HepG2 (cell line): ENCODE measurements around the gene KCNT1. TPM values are rescaled to one million over a fixed set of nuclear protein-coding genes. Genes with fewer than 3 reads are reported as not detected.

Experiments
- ATAC-seq: fragments of 200-7000 bp; cut with Tn5 transposase; 3 replicates; pipeline ENCODE4 v1.9.1; 2020; ENCODE audit warnings: mild to moderate bottlenecking, moderate library complexity
- BruUV-seq: library from RNA; stranded (reverse); fragments of 400-500 nt; replicated peaks from 2 replicates; lab custom pipeline; 2021; lab: Mats Ljungman, UMichigan
- CTCF ChIA-PET: fragments of 300-600 bp; formaldehyde crosslinking; extraction: SDS; loops from one replicate; lab custom pipeline; 2021; ENCODE audit warnings: low total read pairs, inconsistent platforms, low intra/inter-chr PET ratio; lab: Yijun Ruan, JAX
- POLR2A ChIA-PET: fragments of 350-600 bp; sonication (Branson Sonifier 250); formaldehyde crosslinking; loops from one replicate; lab custom pipeline; 2020; ENCODE audit warnings: antibody characterized with exemption, inconsistent platforms; lab: Yijun Ruan, JAX
- DNase-seq: peaks from one replicate; pipeline ENCODE4 v3.0.0-alpha.2; 2015; ENCODE audit warnings: low spot score
- FAIRE-seq: peaks from 3 replicates; lab custom pipeline; 2011; peaks lifted over from hg19 to GRCh38; lab: Jason Lieb, UNC
- H2AFZ ChIP-seq: one replicate; pipeline ENCODE4 v1.6.1; 2011; ENCODE audit warnings: low read length, inconsistent platforms
- H3K27ac ChIP-seq: fragments of 300-600 bp; 3 replicates; pipeline ENCODE4 v1.8.0; 2011; ENCODE audit warnings: mixed run types, mild to moderate bottlenecking, mixed read lengths, low read length, inconsistent platforms; ENCODE audit not compliant: insufficient read depth; ENCODE audit errors: extremely low read length
- H3K27me3 ChIP-seq, 2 experiments: fragments of 200-600 bp in 1 of 2; 2 replicates in 1 of 2; 3 replicates in 1 of 2; pipeline versions ENCODE4 v1.6.0 to v1.8.0; 2011; ENCODE audit warnings: low read length in 2 of 2, mild to moderate bottlenecking in 2 of 2, moderate library complexity in 2 of 2, inconsistent platforms in 1 of 2; ENCODE audit not compliant: insufficient read depth in 2 of 2, control insufficient read depth in 1 of 2
- H3K36me3 ChIP-seq, 2 experiments: fragments of 200-600 bp in 1 of 2; replicated peaks in 1 of 2; 2 replicates in 1 of 2; 3 replicates in 1 of 2; pipeline versions ENCODE4 v1.5.1 to v1.8.0; 2011; ENCODE audit warnings: low read length in 2 of 2, inconsistent platforms in 1 of 2; ENCODE audit not compliant: insufficient read depth in 2 of 2, control insufficient read depth in 1 of 2
- H3K4me1 ChIP-seq: 2 replicates; pipeline ENCODE4 v1.5.1; 2012; ENCODE audit warnings: low read length, inconsistent platforms; ENCODE audit not compliant: insufficient read depth
- H3K4me2 ChIP-seq: 2 replicates; pipeline ENCODE4 v1.6.0; 2011; ENCODE audit warnings: low read depth, low read length, inconsistent platforms
- H3K4me3 ChIP-seq, 3 experiments: fragments of 200-600 bp in 1 of 3; sonication (generic), shearing (Covaris generic) in 1 of 3; replicated peaks in 1 of 3; 2 replicates each; pipeline ENCODE4 v1.5.1; 2011 to 2016; ENCODE audit warnings: low read length in 3 of 3, inconsistent platforms in 2 of 3, low read depth in 2 of 3, mild to moderate bottlenecking in 2 of 3, control low read depth in 1 of 3, mixed read lengths in 1 of 3; ENCODE audit not compliant: insufficient read depth in 1 of 3
- H3K79me2 ChIP-seq: one replicate; pipeline ENCODE4 v1.6.1; 2011; ENCODE audit warnings: low read length, inconsistent platforms; ENCODE audit not compliant: insufficient read depth
- H3K9ac ChIP-seq: 2 replicates; pipeline ENCODE4 v1.6.0; 2011; ENCODE audit warnings: mild to moderate bottlenecking, low read depth, low read length, inconsistent platforms; ENCODE audit not compliant: insufficient read depth
- H3K9me3 ChIP-seq: 2 replicates; pipeline ENCODE4 v1.5.1; 2012; ENCODE audit warnings: mild to moderate bottlenecking, low read length
- H4K20me1 ChIP-seq: 2 replicates; pipeline ENCODE4 v1.6.0; 2011; ENCODE audit warnings: inconsistent platforms, mild to moderate bottlenecking, low read length, moderate library complexity; ENCODE audit not compliant: insufficient read depth
- ARNTL ChIP-seq: sonication (generic); formaldehyde crosslinking; IDR thresholded peaks from 2 replicates; pipeline ENCODE4 v1.4.0; 2020; ENCODE audit warnings: mild to moderate bottlenecking, missing genetic modification reagents
- ATF6 ChIP-seq: sonication (generic); formaldehyde crosslinking; conservative IDR thresholded peaks from 2 replicates; pipeline ENCODE4 v1.4.0; 2020; ENCODE audit warnings: missing genetic modification reagents
- ELF4 ChIP-seq: sonication (generic); formaldehyde crosslinking; IDR thresholded peaks from 2 replicates; pipeline ENCODE4 v1.5.0; 2020; ENCODE audit warnings: missing genetic modification reagents, mild to moderate bottlenecking, moderate library complexity, borderline replicate concordance
- HNRNPUL1 ChIP-seq: fragments of 200-400 bp; formaldehyde crosslinking; IDR thresholded peaks from 2 replicates; pipeline ENCODE4 v1.6.1; 2017; ENCODE audit warnings: low read depth, mild to moderate bottlenecking, low read length, moderate library complexity
- HOXA3 ChIP-seq: sonication (generic); formaldehyde crosslinking; IDR thresholded peaks from 2 replicates; pipeline ENCODE4 v1.5.0; 2020; ENCODE audit warnings: missing genetic modification reagents
- MED13 ChIP-seq: sonication (generic); formaldehyde crosslinking; IDR thresholded peaks from 2 replicates; pipeline ENCODE4 v1.5.0; 2020; ENCODE audit warnings: missing genetic modification reagents
- PAF1 ChIP-seq: IDR thresholded peaks from 2 replicates; pipeline ENCODE4 v1.6.1; 2016; ENCODE audit warnings: missing genetic modification reagents, missing compliant biosample characterization
- SP140L ChIP-seq: sonication (generic); formaldehyde crosslinking; IDR thresholded peaks from 2 replicates; pipeline ENCODE4 v1.4.0; 2020; ENCODE audit warnings: missing genetic modification reagents, borderline replicate concordance
- TBL1XR1 ChIP-seq: fragments of 150-350 bp; IDR thresholded peaks from 2 replicates; pipeline ENCODE4 v1.6.1; 2014; ENCODE audit warnings: borderline replicate concordance, low read length; ENCODE audit not compliant: partially characterized antibody
- ZNF253 ChIP-seq: sonication (generic); formaldehyde crosslinking; IDR thresholded peaks from 2 replicates; pipeline ENCODE4 v1.8.0; 2022; ENCODE audit warnings: mild to moderate bottlenecking, missing genetic modification reagents, borderline replicate concordance
- ZNF501 ChIP-seq: sonication (generic); formaldehyde crosslinking; IDR thresholded peaks from 2 replicates; pipeline ENCODE4 v1.5.1; 2020; ENCODE audit warnings: mild to moderate bottlenecking, moderate library complexity, missing genetic modification reagents
- ZNF552 ChIP-seq: sonication (generic); formaldehyde crosslinking; IDR thresholded peaks from 2 replicates; pipeline ENCODE4 v1.9.0; 2022; ENCODE audit warnings: missing genetic modification reagents, mild to moderate bottlenecking, borderline replicate concordance
- ZNF740 ChIP-seq: sonication (generic); formaldehyde crosslinking; IDR thresholded peaks from 2 replicates; pipeline ENCODE4 v1.4.0; 2020; ENCODE audit warnings: missing genetic modification reagents
- ZNF773 ChIP-seq: sonication (generic); formaldehyde crosslinking; IDR thresholded peaks from 2 replicates; pipeline ENCODE4 v1.4.0; 2020; ENCODE audit warnings: missing genetic modification reagents, borderline replicate concordance
- ZSCAN25 ChIP-seq: sonication (generic); formaldehyde crosslinking; IDR thresholded peaks from 2 replicates; pipeline ENCODE4 v1.8.0; 2022; ENCODE audit warnings: mild to moderate bottlenecking, missing genetic modification reagents
- ZUFSP ChIP-seq: sonication (generic); formaldehyde crosslinking; IDR thresholded peaks from 2 replicates; pipeline ENCODE4 v1.9.0; 2021; ENCODE audit warnings: missing genetic modification reagents, mild to moderate bottlenecking, borderline replicate concordance
- WGBS: methylation state at CpG from one replicate; pipeline ENCODE4 v1.1.6; 2017; ENCODE audit warnings: low lambda C conversion rate; 5-methylcytosine and 5-hydroxymethylcytosine counted together
- in situ Hi-C: cut with HindIII; loops from 2 replicates; pipeline ENCODE4 v1.10.0; 2017; ENCODE audit warnings: low pct_unique_long_range_greater_than_20kb; ENCODE audit not compliant: extremely low pct_ligation_motif_present
- intact Hi-C: fragments of 100-400 bp; cut with micrococcal nuclease; formaldehyde crosslinking; loops from one replicate; pipeline ENCODE4 v1.10.0; 2022; ENCODE audit not compliant: unreplicated experiment
- polyA plus RNA-seq, 8 experiments: library from polyadenylated mRNA; depleted of rRNA in 3 of 8; stranded (reverse) in 7 of 8; unstranded in 1 of 8; fragments of >200 nt; fragmentation: Illumina TruSeq in 4 of 8; extraction: Trizol in 4 of 8; gene quantifications; 2 replicates each; pipeline versions ENCODE4 v1.2.1 to v1.2.3, GENCODE V29; 2011 to 2016; ENCODE audit warnings: low read depth in 4 of 8, missing spikeins in 1 of 8, mixed read lengths in 1 of 8; ENCODE audit not compliant: insufficient read depth in 1 of 8
- total RNA-seq, 5 experiments: library from RNA; depleted of rRNA; stranded (reverse); fragments of >200 nt; fragmentation: Illumina TruSeq; extraction: Trizol; gene quantifications; 2 replicates each; pipeline ENCODE4 v1.2.3, GENCODE V29; 2016; ENCODE audit warnings: low read depth in 1 of 5
- TF ChIP-seq, protein P1 (sequence below): sonication (generic); formaldehyde crosslinking; IDR thresholded peaks from 2 replicates; pipeline ENCODE4 v1.9.0; 2021; ENCODE audit warnings: missing genetic modification reagents, borderline replicate concordance
- TF ChIP-seq, protein P2 (sequence below): fragments of 450-650 bp; IDR thresholded peaks from 2 replicates; pipeline ENCODE4 v1.6.1; 2017; ENCODE audit warnings: mild to moderate bottlenecking

Gene KCNT1
- total and polyA plus RNA-seq, 2 of the 13 experiments (the other 11 are each of a cell fraction or from before 2014, with no cell fraction given): not detected

GRCh38 chr9:135833864-135834263, 131.9 kb downstream of the KCNT1 start:
- peaks cover 2% of the 10 kb centered on the region for H3K79me2 ChIP-seq
- DNase-seq (no peak), FAIRE-seq (no peak), ATAC-seq (no peak)
- H2AFZ ChIP-seq: no peak overlapping the region
- no peaks in the 10 kb centered on the region; a peak in 2 of 5 replicates for H3K36me3 ChIP-seq
- no peak overlapping the region for H3K4me3 ChIP-seq
- H4K20me1 ChIP-seq: peaks cover 5% of the 10 kb centered on the region; the same call in 1 of the 2 replicates
- no peak overlapping the region for H3K4me2 ChIP-seq
- no peaks in the 10 kb centered on the region for H3K4me1 ChIP-seq
- H3K9me3 ChIP-seq: no peaks in the 10 kb centered on the region; the same call in 1 of the 2 replicates
- ChIA-PET POLR2A (no interaction called here), CTCF (no interaction called here)
- no TSS peak for BruUV-seq
- intact Hi-C loops: no loop called here
- WGBS: 99% methylated on average over 3 of the region's 3 CpGs
- H3K27me3 ChIP-seq: no peaks in the 10 kb centered on the region
- in situ Hi-C loops: no loop called here
- no peak overlapping the region for H3K27ac ChIP-seq
- no peak overlapping the region for H3K9ac ChIP-seq
- TF ChIP-seq SP140L (CRISPR knock-in tag) (no peak), HOXA3 (CRISPR knock-in tag) (no peak), ELF4 (CRISPR knock-in tag) (no peak), HNRNPUL1 (no peak), ZUFSP (CRISPR knock-in tag) (no peak), ZNF773 (CRISPR knock-in tag) (no peak), ZNF253 (CRISPR knock-in tag) (no peak), MED13 (CRISPR knock-in tag) (no peak), ATF6 (no peak), ZNF552 (CRISPR knock-in tag) (no peak), PAF1 (no peak), ARNTL (CRISPR knock-in tag) (no peak), ZSCAN25 (CRISPR knock-in tag) (no peak), ZNF740 (no peak), TBL1XR1 (no peak), ZNF501 (CRISPR knock-in tag) (no peak)
- TF ChIP-seq, protein P1, sequence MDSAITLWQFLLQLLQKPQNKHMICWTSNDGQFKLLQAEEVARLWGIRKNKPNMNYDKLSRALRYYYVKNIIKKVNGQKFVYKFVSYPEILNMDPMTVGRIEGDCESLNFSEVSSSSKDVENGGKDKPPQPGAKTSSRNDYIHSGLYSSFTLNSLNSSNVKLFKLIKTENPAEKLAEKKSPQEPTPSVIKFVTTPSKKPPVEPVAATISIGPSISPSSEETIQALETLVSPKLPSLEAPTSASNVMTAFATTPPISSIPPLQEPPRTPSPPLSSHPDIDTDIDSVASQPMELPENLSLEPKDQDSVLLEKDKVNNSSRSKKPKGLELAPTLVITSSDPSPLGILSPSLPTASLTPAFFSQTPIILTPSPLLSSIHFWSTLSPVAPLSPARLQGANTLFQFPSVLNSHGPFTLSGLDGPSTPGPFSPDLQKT (CRISPR knock-in tag): no peak
- TF ChIP-seq, protein P2, sequence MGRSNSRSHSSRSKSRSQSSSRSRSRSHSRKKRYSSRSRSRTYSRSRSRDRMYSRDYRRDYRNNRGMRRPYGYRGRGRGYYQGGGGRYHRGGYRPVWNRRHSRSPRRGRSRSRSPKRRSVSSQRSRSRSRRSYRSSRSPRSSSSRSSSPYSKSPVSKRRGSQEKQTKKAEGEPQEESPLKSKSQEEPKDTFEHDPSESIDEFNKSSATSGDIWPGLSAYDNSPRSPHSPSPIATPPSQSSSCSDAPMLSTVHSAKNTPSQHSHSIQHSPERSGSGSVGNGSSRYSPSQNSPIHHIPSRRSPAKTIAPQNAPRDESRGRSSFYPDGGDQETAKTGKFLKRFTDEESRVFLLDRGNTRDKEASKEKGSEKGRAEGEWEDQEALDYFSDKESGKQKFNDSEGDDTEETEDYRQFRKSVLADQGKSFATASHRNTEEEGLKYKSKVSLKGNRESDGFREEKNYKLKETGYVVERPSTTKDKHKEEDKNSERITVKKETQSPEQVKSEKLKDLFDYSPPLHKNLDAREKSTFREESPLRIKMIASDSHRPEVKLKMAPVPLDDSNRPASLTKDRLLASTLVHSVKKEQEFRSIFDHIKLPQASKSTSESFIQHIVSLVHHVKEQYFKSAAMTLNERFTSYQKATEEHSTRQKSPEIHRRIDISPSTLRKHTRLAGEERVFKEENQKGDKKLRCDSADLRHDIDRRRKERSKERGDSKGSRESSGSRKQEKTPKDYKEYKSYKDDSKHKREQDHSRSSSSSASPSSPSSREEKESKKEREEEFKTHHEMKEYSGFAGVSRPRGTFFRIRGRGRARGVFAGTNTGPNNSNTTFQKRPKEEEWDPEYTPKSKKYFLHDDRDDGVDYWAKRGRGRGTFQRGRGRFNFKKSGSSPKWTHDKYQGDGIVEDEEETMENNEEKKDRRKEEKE: no peak
